Measurements from ENCODE around the gene ZDHHC14.

Gene ZDHHC14

DNA sequence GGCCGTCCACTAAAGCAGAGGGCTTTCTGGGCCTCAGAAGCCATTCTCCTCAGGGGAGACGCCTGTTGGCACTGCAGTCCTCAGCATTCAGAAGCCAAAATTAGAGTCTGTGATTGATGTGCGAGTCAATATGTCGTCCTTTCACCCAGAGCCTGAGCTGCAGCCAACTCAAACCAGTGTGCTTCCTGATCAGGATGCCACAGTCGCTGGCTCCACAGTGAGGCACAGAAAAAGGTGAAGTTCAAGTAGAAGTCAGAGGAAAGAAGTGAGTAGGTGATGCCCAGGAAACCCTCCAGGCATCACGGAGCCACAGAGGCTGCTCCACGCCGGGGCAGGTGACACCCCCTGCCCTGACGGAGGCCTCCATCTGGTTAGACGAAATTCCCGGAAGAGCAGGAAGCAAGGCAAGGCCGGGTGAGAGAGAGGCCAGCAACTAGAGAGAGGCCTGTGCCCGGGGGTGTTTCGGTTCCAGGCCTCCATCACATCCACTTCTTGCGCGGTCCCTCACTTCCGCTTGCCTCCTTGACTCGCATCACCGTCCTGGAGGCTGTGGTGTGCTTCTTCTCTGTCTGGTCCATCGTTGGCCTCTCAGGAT, 264.3 kb downstream of the ZDHHC14 start:
- DNase-seq (ENCODE audit: low read depth) = no peak

DNA sequence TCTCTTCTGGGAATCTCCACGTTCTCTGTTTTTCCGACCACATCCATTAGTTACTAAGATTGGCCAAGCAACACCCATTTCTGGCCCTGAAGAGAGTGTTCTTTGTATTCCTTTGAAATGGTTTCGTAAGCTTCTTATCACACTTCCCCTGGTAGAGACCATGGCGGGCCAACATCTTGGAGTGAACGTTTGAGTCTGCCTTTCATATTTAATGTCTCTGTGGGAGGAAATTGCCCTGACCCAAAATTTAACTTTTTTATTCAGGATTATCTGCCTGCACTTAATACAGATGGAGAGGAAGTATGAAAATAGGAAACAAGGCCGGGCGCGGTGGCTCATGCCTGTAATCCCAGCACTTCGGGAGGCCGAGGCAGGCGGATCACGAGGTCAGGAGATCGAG, 265.0 kb downstream of the ZDHHC14 start:
- DNase-seq (ENCODE audit: low read depth) = no peak

DNA sequence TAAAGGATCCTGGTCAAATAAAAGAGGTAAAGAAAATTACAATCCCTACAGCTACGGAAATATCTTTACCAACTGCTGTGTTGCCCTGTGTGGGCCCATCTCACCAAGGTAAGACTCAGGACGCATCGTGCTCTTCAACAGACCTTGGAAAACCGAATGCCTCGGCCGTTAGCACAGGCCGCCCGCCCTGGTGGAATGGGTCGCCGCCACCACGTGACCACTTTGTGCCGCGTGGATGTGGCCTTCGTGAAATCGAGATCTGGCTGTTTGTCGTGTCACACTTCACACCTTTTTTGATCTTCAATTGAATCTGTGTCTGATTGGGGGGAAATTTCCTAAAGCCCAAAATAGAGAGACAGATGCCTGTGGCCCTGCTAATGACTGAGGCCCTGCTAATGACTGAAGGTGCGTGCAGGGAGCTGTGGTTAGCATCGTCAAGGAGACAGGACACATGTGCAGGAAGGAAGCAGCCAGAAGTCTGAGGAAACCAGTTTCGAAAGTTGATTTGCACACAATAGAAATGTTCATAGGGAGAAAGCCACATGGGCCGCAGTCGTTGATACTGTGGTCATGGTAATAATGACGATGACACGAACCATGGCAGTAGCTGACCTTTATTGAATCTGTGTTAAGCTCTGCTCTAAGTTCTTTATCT, 266.4 kb downstream of the ZDHHC14 start:
- DNase-seq (ENCODE audit: low read depth) = no peak

DNA sequence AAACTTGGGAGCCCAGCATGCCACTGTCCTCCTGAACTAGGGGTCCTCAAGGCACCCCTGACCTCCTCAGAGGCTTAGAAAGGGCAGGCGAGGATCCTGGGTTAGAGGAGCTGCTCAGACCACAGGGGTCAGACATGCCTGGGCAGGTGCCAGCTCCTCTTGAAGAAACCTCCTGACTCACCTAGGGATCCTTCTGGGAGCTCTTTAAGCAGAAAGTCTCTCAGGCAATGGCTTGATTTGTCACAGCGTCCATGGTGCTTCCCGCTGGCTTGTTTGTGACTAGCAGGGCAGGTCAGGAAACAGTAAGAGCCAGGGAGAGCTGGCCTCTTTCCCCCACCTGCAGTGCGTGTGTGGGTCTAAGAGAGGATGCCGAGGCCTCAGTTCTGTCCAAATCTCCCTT, 267.6 kb downstream of the ZDHHC14 start:
- no peak for DNase-seq (ENCODE audit: low read depth)

DNA sequence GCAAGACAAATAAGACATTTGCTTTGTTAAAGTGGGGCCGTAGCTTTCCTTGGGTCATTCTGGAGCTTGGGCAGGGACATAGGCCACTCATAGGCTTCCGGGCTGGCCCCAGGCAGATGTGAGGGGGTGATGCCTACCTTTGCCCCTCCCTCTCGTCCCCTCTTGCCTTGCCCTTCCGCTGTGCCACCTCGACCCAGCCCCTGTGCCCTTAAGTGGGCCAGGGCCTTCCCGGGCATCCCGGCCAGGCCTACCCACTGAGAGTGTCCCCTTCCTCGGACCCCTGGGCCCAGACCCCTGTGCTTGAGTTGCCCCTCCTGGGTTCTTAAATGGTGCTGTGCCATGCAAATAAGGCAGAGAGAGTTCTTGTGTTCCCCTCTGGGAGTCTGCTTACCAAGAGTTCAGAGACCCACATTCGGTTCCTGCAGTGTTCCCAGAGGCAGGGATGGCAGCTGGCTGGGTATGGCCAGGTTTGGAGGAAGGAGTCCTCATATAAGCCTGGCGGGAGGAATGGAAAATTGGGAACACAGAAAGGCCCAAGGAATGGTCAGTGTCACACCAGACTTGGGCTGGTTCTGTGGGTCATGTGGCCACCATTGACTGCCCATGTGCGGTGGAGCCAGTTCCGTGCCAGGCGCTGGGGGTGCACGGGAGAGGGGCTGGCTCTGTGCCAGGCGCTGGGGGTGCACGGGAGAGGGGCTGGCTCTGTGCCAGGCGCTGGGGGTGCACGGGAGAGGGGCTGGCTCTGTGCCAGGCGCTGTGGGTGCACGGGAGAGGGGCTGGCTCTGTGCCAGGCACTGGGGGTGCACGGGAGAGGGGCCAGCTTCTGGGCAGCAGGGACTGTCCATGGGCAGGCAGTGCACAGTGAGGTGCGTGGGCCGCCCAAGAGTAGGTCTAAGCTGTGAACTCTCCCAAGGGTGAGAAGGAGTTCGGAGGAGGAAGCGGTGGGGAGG, 268.6 kb downstream of the ZDHHC14 start:
- DNase-seq (ENCODE audit: low read depth) = no peak

DNA sequence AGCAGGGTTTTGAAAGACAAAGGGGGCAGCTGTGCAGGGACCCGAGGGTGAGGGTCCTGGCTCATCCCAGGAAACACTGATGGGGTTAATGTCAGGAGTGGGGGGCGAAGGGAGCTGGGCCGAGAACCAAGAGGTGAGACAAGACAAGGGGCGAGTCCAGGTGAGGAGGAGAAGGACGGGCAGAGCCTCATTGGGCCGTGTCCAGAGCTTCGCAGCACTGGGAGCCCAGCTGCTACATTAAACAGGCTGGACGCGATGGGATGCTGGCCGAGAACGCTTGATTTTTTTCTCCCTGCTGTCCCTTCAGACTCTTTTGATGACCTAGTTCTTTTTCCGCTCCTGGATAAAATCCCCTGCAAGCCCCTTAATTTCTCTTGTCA, 269.3 kb downstream of the ZDHHC14 start:
- no peak for DNase-seq (ENCODE audit: low read depth)

DNA sequence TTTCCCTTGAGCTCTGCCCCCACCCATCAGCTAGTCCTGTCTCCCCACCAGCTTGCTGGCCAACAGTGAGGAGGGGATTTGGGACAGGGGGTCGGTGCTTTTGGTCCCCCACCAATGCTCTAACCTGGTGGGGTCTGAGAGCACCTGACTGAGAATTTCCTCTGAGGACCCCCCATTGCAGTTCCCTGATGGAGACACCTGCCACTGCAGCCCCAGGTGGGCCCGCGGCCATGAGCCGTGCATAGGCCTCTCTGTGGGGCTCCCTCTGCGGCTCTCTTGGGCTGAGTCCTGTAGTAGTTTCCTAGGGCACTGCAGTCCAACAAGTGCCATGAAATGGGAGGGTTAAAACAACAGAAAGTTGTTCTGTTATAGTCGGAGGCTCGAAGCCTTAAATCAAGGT, 269.8 kb downstream of the ZDHHC14 start:
- DNase-seq (ENCODE audit: low read depth) = no peak

DNA sequence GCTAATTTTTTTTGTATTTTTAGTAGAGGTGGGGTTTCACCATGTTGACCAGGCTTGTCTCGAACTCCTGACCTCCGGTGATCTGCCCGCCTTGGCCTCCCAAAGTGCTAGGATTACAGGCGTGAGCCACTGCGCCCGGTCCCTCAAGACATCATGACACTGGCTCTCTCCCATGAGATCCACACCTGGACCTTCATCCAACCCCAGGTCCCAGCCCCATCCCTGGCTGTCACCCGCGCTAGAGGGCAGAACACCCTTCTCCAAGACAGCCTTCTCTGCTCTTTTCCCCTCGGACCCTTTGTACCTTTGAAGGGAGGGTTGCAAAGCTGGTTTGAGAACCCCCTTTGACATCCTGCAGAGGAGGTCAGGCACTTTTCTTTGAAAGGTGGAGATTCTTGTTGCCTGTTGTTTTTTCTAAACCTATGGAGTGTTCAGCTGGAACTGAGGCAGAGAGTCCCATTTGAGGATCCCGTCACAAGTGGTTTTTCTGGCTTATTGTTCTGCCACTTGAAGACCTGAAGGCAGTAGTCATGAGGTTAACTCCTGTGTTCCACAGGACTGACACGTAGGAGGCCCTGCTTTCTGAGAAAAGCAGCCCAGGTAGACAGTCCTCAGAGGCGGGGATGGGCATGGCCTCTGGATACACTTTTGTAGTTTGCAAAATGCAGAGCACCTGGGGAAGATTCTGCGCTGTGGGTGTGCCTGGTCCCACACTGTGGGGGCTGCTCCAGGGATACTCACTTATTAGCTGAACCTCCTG, 270.9 kb downstream of the ZDHHC14 start:
- DNase-seq (ENCODE audit: low read depth) = no peak

DNA sequence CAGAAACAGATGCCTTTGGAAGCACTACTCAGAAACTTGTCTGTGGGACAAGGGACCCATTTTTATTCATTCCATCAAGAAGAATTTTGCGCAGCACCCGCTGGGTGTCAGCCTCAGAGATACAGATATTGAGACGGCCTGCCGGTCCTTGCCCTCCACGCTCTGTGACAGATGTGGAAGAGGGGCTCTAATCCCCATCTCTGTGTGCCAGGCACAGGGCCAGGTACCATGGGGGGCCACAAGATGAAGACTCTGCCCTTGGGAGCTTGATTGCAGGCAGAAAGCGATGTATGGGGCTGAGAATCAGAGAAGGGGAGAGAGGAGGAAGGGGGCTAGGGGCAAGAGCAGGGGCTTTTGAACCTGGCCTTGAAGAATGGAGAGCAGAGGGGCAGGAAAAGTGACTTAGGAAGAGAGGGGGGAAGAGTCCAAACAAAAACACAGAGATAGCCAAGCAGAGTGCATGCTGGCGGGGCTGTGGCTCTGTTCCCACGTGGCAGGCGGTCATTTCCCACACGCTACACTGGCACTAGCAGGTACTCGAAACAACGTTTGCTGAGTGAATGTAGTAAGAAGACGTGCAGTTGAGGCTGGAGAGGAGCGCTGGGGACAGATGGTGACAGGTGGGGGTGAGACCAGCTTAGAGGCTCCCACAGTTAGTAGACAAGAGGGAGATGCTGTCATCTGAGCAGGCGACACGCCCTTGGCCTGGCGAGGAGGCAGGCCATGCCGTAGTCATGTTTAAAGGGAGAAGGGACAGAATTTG, 271.8 kb downstream of the ZDHHC14 start:
- DNase-seq (ENCODE audit: low read depth) = no peak

DNA sequence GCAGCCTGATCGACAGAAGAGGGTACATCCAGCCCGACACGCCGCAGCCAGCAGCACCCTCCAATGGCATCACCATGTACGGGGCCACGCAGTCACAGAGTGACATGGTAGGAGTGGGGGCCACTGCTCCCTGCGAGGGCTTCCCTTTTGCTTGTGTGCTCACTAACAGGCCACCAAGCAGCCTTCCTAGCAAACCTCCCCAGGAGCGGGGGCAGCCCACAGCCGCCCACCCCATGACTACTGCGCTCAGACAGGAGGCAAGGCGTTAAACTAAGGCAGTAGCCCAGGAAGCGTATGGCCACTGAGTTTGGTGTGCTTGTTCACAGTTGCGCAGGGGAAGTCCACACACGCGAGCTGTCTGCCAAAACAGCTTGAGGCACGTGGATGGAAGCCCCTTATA, 272.5 kb downstream of the ZDHHC14 start:
- no peak for DNase-seq (ENCODE audit: low read depth)

DNA sequence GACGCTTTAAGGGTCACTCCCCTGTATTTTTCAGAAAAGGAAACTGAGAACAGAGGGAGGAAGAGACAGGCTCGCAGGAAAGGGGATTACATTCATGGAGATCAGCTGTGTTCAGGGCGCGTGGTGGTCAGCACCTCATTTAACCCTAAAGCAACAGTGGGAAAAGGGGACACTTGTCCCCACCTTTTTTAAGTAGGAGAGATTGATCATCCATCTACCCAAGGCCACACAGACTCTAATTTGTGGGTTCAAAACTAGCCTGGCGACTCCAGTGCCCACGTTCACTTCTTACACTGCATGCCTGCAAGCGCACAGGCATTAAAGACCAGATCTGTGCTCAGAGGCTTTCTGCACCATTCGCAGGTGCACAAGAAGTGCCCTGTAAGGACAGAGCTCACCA, 274.1 kb downstream of the ZDHHC14 start:
- no peak for DNase-seq (ENCODE audit: low read depth)

DNA sequence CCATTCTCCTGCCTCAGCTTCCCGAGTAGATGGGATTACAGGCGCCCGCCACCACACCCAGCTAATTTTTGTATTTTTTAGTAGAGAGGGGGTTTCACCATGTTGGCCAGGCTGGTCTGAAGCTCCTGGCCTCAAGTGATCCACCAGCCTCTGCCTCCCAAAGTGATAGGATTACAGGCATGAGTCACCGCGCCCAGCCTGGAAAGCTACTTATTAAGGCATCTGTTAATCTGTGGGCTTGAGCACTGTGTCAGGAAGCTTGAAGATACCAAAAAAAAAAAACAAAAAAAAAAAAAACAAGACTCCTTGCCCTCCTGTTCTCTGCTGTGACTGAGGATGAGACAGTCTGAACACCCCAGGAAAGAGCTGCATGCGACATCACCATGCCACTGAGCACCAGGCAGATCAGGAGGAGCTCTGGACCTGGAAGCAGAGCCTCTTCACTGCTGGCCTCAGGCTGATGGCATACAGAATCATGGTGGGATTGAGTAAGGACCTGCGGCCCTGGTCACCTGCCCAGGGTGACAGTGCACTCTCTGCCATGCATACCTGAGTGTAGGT, 275.5 kb downstream of the ZDHHC14 start:
- peak; percentile 15 for DNase-seq (ENCODE audit: low read depth)

DNA sequence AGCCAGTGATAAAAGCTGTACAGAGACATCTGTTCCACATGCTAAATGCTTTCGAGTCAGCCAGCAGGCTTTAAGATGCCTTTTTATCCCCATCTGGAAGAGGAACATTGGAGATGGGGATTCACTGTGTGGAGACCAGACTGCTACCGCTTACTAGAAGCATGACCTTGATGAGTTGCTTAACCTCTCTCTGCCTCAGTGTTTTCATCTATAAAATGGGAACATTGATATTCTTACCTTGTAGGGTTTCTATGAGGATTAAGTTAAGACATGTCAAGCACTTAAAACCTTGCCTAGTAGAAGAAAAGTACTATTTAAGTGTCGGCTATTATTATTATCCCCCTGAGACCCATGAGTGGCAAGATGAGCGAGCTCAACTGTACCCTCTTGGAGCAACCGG, 276.8 kb downstream of the ZDHHC14 start:
- DNase-seq (ENCODE audit: low read depth) = no peak

DNA sequence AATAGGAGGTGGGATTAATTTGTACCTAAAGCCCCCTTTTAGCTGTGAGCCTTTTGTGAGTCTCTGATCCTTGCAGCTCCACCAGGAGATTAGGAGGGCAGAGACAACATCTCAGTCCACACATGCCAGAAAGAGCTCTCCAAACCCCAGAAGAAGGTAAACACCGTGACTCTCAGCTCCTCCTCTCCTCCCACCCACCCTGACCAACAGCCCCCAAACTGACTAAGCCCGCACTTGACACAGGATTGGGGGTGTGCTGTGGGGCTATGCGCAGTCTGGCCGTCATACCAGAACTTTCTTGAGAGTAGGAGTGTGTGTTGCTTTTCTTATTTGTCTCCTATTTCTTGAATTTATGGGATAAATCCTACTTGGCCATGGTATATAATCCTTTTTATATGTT, 277.3 kb downstream of the ZDHHC14 start:
- DNase-seq (ENCODE audit: low read depth) = no peak

DNA sequence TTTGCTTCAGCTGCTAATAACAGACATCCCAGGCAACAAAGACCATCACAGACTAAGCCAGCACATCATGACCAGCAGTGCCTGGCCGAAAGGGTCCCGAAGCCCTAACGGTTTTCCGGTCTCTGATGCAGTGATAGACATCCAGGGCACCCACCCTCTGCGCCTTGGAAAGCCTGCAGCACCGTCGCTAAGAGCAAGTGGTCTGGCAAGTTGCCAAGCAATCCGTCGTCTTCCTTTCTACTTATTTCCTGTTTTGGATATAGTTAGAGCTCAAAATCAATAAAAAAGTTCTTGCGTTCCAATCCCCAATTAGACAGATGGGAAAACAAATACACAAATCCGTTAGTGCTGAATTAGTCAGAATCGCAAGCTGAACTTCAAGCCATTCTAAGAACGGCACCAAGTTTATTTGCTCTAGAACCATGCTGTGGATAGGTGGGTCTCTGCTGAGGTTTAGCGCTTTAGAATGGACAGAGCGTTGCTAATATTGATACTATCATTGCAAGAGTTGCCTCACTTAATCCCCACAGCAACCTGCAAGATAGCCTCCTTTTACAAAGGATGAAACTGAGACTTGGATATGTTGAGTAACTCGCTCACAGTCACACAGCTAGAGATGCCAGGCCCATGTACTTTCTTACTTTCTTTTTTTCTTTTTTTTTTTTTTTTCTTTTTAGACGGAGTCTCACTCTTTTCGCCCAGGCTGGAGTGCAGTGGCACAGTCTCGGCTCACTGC, 278.7 kb downstream of the ZDHHC14 start:
- DNase-seq (ENCODE audit: low read depth) = no peak

DNA sequence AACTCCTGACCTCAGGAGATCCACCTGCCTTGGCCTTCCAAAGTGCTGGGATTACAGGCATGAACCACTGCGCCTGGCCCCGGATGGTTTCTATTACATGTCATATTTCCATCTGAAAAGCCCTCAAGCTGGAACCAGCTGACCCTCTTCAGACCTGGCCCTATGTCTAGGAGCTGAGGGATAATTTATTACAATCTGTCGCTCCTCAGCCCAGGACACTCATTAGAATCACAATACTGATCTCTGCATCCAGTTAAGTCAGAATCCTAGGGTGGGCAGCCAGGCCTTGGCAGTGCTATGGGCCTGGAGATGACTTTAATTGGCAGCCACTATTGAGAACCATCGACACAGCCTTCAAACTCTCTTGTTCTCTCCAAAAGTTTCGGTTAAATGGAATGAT, 279.4 kb downstream of the ZDHHC14 start:
- no peak for DNase-seq (ENCODE audit: low read depth)

DNA sequence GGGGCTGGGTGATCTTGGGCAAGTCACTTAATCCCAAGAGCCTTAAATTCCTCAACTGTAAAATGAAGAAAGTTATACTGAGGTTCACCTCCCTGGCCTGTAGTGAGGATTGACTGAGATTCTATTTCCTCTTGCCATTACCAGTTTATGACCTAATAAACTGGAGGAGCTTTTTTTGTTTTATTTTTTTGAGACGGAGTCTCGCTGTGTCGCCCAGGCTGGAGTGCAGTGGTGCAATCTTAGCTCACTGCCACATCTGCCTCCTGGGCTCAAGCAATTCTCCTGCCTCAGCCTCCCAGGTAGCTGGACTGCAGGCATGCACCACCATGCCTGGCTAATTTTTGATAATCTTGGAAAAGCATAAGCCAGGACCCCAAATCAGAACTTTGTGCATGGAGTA, 280.7 kb downstream of the ZDHHC14 start:
- DNase-seq (ENCODE audit: low read depth) = no peak

DNA sequence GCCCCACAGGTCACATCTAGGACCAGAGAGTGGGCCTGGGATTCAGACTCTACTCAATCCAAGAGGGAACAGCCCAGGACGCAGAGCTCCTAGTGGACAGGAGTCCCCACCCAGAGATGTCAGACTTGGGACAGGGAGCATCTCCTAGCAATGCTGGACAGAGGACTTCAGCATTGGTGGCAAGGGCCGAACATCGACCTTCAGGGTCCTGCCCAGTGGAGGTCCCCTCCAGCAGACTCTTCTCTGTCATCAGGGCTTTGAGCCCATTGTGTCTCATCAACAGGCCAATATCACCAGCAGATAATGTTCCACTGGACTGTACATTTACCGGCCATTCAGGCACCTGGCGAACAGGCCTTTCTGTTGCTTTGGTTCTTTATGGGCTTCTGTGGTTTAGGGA, 282.3 kb downstream of the ZDHHC14 start:
- no peak for DNase-seq (ENCODE audit: low read depth)

DNA sequence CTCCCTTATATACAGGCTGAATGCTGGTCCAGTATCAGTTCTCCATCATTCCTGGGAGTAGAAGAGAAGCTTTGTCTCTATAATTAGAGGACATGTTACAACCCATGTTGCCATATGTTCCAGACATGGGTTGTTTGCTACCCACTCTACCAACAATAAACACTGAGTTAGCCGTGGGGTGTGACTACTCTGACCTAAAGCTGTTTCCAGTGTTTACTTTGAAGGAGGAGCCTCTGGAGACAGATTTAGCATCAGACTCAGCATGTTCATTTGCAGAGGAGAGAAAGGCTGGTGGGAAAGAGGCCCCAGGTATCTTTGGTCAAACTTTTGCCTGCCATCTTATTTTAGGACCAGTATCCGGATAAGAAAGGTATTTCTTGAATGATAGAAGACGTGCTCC, 284.2 kb downstream of the ZDHHC14 start:
- no peak for DNase-seq (ENCODE audit: low read depth)

DNA sequence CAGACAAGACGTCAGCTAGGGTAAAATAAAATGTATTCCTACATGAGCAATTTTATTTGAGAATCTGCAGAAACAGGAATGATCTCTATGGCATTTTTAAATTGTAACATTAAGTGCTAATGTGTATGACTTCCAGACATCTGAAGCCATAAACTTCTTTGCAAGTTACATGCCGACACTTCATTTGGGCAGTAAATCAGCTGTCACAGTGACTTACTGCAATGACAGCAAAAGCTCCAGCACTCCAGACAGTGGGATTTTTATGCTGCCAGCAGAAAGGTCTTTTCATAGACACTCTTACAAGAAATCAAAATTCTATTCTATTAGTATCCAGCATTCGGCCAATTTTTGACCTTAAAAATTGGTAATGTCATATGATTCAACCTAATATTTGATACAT, 285.7 kb downstream of the ZDHHC14 start:
- DNase-seq (ENCODE audit: low read depth) = no peak
